ENCODE data around the gene APOA1. TPM values are rescaled to one million over a fixed set of nuclear protein-coding genes. Genes with fewer than 3 reads are reported as not detected.
"Not testable (repeated sequence)": the region's sequence is repeated elsewhere in the genome, so short reads cannot be mapped to it uniquely, and the experiment has no call there.

The APOA1 gene
- polyA plus RNA-seq, 4 donors = 53.5 to 128 (median 89.6) TPM

DNA sequence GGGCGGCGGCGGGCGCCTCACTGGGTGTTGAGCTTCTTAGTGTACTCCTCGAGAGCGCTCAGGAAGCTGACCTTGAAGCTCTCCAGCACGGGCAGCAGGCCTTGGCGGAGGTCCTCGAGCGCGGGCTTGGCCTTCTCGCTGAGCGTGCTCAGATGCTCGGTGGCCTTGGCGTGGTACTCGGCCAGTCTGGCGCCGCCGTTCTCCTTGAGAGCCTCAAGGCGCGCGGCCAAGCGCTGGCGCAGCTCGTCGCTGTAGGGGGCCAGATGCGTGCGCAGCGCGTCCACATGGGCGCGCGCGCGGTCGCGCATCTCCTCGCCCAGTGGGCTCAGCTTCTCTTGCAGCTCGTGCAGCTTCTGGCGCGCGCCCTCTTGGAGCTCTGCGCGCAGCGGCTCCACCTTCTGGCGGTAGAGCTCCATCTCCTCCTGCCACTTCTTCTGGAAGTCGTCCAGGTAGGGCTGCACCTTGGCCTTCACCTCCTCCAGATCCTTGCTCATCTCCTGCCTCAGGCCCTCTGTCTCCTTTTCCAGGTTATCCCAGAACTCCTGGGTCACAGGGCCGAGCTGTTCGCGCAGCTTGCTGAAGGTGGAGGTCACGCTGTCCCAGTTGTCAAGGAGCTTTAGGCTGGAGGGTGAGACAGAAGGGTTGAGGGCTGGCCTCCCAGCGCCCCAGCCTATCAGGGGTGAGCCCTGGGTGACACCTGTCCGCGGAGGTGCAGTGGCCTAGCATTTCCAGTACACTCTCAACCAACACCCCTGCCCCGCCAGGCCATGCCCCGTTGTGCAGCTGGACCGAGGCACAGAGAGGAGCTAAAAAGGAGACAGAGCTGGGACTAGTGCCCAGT, 1.4 kb downstream of the APOA1 start:
- DNase-seq (ENCODE audit: low read depth in 4 of 4, low spot score in 3 of 4) = peak; percentile 82 to 86 (median 86)

DNA sequence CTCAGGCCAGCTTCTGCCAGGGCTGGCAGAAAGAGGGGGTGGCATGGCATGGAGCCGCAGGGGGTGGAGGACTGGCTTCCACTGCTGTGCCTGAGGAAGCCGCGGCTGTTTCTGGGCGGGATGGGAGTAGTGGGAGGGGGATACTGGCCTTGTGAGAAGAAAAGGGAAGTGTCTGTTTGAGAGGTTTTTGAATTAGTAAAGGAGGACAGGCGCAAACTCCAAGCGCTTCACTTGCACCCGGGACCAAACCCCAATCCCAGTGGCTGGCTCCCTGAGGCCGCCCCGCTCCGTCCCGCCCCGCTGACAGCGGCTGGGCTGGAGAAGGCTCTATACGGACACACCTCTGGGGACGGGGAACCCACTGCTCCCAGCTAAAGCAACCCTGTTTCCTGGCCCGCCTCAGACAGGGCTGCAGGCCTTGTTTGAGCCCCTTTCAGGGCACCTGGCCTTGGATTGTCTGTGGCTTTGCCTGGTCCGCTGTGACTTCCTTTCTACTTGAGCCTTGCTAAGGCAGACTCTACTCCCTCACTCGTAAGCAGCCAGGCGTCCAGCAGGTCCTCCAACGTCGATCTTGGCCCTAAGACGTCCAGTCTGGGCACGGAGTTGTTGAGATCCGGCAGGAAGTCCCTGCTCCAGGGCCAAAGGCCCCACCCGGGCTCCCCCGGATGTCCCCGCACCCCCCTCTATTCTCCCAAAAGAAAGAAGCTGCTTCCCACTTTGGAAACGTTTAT, 2.2 kb downstream of the APOA1 start:
- DNase-seq (ENCODE audit: low read depth in 4 of 4, low spot score in 3 of 4) = no peak

DNA sequence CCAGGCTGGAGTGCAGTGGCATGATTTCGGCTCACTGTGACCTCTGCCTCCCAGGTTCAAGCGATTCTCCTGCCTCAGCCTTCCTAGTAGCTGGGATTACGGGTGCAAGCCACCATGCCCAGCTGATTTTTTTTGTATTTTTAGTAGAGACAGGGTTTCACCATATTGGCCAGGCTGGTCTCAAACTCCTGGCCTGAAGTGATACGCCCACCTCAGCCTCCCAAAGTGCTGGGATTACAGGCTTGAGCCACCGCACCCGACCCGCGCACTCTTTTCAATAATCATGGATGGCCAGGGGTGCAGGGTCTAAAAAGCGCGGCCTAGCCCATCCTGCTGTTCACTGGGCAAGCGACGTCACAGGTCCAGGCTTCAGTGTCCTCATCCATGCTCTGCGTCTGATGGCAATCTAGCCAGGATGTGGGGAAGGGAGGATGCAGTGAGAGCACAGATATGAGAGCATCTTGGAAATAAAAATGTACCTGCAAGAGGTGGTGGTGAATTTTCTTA, 2.8 kb downstream of the APOA1 start:
- DNase-seq (ENCODE audit: low read depth in 4 of 4, low spot score in 3 of 4) = not testable (repeated sequence)

DNA sequence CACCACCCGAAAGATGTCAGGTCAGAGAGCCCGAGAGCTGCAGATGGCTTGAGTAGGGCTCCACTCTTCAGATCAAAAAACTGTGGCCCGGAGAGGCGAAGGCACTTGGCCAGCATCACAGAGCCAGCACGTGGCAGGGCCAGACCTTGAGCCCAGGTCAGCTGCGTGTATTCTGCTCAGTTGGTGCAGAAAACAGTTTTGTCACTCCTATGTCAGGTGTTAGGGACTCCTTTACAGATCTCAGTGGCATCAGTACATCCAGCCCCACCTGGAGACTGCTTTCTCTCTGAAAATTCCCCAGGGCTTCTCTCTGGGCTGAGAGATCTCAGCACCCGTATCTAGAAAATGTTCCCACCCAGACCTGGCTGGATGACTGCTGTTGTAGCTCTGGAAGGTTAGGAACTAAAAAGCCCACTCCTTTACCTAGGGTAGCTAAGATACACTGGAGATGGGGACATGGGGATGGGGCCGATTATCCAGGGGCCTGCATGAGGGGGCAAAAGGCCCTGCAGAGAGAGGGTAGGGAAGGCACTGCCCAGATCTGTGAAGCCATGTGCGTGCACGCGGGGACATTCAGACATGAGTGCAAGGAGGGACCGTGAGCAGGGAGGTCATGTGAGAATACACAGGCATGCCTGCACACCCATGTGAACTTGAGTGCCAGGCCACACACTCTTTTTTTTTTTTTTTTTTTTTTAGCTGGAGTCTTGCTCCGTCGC, 3.4 kb downstream of the APOA1 start:
- DNase-seq (ENCODE audit: low read depth in 4 of 4, low spot score in 3 of 4) = no peak

DNA sequence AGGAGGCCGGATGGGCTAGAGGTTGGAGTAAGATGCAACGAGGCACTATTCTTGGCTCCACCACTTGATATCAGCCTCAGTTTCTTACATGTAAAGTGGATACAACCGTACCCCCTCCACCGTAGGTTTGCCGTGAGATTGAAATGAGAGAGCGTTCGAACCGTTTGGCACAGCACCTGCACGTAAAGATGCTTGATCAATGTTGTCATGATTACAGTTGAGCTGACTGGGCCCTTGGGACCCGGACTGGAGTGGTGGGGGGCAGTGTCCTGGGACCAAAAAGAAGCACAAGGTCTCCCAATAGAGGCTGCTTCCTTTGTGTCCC, 4.0 kb downstream of the APOA1 start:
- no peak for DNase-seq (ENCODE audit: low read depth in 4 of 4, low spot score in 3 of 4)

DNA sequence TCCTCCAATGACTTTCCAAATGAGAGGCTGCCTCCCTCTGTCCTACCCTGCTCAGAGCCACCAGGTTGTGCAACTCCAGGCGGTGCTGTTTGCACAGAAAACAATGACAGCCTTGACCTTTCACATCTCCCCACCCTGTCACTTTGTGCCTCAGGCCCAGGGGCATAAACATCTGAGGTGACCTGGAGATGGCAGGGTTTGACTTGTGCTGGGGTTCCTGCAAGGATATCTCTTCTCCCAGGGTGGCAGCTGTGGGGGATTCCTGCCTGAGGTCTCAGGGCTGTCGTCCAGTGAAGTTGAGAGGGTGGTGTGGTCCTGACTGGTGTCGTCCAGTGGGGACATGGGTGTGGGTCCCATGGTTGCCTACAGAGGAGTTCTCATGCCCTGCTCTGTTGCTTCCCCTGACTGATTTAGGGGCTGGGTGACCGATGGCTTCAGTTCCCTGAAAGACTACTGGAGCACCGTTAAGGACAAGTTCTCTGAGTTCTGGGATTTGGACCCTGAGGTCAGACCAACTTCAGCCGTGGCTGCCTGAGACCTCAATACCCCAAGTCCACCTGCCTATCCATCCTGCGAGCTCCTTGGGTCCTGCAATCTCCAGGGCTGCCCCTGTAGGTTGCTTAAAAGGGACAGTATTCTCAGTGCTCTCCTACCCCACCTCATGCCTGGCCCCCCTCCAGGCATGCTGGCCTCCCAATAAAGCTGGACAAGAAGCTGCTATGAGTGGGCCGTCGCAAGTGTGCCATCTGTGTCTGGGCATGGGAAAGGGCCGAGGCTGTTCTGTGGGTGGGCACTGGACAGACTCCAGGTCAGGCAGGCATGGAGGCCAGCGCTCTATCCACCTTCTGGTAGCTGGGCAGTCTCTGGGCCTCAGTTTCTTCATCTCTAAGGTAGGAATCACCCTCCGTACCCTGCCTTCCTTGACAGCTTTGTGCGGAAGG, 4.8 kb downstream of the APOA1 start:
- DNase-seq (ENCODE audit: low read depth in 4 of 4, low spot score in 3 of 4) = no peak

DNA sequence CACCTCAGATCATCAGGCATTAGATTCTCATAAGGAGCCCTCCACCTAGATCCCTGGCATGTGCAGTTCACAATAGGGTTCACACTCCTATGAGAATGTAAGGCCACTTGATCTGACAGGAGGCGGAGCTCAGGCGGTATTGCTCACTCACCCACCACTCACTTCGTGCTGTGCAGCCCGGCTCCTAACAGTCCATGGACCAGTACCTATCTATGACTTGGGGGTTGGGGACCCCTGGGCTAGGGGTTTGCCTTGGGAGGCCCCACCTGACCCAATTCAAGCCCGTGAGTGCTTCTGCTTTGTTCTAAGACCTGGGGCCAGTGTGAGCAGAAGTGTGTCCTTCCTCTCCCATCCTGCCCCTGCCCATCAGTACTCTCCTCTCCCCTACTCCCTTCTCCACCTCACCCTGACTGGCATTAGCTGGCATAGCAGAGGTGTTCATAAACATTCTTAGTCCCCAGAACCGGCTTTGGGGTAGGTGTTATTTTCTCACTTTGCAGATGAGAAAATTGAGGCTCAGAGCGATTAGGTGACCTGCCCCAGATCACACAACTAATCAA, 5.6 kb downstream of the APOA1 start:
- DNase-seq (ENCODE audit: low read depth in 4 of 4, low spot score in 3 of 4) = no peak

DNA sequence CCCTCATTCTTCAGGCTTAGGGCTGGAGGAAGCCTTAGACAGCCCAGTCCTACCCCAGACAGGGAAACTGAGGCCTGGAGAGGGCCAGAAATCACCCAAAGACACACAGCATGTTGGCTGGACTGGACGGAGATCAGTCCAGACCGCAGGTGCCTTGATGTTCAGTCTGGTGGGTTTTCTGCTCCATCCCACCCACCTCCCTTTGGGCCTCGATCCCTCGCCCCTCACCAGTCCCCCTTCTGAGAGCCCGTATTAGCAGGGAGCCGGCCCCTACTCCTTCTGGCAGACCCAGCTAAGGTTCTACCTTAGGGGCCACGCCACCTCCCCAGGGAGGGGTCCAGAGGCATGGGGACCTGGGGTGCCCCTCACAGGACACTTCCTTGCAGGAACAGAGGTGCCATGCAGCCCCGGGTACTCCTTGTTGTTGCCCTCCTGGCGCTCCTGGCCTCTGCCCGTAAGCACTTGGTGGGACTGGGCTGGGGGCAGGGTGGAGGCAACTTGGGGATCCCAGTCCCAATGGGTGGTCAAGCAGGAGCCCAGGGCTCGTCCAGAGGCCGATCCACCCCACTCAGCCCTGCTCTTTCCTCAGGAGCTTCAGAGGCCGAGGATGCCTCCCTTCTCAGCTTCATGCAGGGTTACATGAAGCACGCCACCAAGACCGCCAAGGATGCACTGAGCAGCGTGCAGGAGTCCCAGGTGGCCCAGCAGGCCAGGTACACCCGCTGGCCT, 7.1 kb downstream of the APOA1 start:
- no peak for DNase-seq (ENCODE audit: low read depth in 4 of 4, low spot score in 3 of 4)

DNA sequence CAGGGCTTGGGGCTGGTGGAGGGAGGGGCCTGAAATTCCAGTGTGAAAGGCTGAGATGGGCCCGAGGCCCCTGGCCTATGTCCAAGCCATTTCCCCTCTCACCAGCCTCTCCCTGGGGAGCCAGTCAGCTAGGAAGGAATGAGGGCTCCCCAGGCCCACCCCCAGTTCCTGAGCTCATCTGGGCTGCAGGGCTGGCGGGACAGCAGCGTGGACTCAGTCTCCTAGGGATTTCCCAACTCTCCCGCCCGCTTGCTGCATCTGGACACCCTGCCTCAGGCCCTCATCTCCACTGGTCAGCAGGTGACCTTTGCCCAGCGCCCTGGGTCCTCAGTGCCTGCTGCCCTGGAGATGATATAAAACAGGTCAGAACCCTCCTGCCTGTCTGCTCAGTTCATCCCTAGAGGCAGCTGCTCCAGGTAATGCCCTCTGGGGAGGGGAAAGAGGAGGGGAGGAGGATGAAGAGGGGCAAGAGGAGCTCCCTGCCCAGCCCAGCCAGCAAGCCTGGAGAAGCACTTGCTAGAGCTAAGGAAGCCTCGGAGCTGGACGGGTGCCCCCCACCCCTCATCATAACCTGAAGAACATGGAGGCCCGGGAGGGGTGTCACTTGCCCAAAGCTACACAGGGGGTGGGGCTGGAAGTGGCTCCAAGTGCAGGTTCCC, 7.8 kb downstream of the APOA1 start, which contains the start of gene APOC3:
Gene APOC3, plus strand, starts transcription at position 383 of the 659 bp plus-strand sequence. CDS start 676 bp downstream, outside the sequence.
- no peak for DNase-seq (ENCODE audit: low read depth in 4 of 4, low spot score in 3 of 4)

DNA sequence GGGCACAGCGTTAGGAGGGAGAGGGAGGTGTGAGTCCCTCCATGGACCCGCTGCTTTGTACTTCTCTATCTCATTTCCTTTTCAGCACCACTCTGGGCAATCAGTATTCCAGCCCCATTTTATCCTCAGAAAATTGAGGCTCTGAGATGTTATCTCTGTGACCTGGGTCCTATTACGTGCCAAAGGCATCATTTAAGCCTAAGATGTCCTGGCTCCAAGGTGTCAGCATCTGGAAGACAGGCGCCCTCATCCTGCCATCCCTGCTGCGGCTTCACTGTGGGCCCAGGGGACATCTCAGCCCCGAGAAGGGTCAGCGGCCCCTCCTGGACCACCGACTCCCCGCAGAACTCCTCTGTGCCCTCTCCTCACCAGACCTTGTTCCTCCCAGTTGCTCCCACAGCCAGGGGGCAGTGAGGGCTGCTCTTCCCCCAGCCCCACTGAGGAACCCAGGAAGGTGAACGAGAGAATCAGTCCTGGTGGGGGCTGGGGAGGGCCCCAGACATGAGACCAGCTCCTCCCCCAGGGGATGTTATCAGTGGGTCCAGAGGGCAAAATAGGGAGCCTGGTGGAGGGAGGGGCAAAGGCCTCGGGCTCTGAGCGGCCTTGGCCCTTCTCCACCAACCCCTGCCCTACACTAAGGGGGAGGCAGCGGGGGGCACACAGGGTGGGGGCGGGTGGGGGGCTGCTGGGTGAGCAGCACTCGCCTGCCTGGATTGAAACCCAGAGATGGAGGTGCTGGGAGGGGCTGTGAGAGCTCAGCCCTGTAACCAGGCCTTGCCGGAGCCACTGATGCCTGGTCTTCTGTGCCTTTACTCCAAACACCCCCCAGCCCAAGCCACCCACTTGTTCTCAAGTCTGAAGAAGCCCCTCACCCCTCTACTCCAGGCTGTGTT, 8.5 kb downstream of the APOA1 start:
- no peak for DNase-seq (ENCODE audit: low read depth in 4 of 4, low spot score in 3 of 4)

DNA sequence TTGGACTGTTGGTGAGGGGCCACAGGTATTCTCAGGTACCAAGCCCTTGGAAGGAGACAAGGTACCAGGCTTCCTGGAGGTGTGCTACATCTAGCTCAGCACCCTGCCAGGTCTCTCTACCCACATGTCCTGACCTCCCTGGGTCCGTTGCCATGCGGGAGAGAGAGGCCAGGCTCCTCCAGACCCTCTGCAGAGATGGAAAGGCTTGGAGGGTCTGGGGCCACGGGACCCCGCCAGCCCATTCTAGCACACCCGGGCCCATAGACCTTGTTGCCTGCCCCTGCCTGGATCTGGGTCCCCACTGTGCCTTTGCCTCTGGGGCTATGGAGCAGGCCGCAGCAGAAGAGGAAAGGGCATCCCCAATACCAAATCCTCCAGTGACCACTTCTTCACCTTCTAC, 10.0 kb downstream of the APOA1 start:
- no peak for DNase-seq (ENCODE audit: low read depth in 4 of 4, low spot score in 3 of 4)

DNA sequence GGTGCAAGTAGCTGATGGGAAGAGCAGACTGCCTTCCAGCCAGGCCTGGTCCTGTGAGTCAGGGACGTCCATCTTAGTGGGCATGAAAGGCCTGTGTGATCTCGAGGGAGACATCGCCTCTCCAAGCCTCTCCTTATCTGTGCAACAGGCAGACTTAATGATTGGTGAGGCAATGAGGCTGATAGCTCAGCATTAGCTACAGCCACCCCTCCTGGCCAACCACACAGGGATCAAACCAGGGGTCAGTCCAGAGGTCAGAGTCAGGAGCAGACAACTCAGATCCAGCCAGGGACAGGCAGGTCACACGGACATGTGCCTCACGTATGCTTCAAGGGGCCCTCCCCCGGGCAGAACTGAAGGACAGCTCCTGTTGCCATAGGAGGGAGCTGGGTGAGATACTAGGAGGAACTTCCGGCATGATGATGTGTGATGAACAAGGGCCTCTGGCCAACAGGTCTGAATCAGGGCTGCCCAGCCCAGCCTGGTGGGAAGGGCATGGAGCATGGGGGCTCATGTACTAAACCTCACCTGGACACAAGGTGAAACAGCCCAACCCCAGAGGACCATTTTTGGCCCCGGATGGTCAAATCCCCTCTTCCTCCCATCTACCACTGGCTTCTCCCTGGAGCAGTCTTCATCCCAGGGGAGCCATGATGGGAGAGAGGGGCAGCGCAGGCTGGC, 10.5 kb downstream of the APOA1 start:
- DNase-seq (ENCODE audit: low read depth in 4 of 4, low spot score in 3 of 4) = no peak

DNA sequence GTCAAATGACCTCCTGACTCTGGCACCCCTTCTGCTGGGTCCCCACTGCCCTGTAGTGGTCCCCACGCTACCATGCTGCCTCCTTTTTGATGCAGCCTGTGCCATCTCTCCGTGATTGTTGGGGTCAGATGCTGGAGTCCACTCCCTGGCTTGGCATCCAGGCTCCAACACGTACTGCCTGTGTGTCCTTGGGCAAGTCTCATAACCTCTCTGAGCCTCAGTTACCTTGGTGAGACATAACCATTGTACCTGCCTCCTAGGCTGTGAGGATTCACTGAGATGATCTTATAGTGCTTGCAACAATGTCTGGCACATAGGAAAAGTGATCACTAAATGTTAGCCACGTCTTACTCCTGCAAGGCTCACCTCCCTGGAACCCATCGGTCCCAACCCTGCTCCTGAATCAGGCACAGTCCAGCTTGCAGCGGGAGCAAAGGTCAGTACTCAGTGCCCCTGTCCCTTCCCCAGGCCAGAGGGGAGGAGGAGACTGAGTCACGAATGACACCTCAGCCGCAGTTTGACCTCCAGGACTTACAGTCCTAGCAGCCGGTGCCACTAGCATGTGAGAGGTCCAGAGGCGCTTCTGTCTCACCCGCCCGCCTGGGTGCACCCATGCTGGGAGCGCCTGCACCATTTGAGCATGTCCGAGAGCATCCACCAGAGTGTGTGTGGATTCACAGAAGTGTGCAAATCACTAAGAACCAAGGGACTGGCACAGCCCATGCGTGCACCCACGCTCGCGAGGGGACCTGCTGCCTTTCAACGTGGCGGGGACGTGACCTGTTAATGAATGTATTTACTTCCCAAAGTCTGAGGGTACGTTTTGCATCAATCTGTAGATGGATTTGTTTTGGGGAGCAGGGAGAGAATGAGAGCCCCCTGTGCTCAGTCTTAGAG, 11.3 kb downstream of the APOA1 start:
- no peak for DNase-seq (ENCODE audit: low read depth in 4 of 4, low spot score in 3 of 4)

DNA sequence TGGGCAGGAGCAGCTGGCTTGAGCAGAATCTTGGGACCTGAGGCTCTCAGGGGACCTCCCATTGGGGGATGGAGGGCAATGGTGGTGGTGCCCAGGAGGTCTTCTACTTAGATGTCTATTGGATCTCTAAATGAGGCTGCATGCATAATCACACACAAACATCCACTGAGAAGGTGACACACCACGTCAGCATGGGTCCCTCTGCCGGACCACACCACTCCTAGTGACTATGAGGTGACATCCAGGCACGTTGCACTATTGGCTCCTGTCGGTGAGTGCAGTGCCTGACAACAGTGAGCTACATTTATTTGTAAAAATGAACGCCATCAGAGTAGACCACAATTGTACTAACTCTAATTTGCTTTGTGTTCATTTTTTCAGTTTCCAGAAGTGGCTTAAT, 12.0 kb downstream of the APOA1 start:
- no peak for DNase-seq (ENCODE audit: low read depth in 4 of 4, low spot score in 3 of 4)

DNA sequence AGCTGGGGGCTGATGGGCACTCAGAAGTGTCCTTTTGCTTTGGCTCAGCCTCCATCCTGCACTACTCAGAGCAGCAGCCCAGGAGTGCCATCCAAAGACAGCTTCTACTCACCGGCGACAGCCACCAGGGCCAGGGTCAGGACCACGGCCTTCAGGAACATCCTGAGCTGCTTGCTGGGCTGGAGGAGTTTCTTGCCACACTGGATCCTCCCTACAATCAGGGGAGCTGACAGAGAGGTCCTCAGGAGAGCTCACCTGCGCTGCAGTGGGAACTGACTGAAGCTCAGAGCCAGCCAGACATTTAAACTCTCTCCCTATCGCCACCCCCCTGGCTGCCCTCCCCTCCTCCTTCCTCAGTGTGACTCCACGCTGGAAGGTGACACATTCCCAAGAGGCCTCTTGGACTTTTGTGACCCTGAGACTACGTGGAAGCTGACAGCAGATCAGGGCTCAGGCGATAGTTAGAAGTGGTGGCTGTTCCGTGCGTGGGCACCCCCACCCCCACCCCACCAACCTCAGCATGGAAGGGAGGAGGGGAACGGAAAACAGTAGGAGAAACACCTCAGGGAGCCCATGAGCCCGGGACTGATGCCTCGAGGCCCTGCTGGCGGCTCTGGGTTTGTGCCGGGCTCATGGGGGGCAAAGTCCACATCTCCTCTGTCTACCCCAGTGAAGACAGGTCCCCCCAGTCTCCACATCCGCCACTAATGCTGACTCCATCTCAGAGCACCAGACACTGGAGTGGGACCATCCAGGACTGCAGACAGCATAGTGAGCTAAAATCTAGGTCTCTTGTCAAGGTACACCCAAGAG, 14.2 kb downstream of the APOA1 start, which contains the start of gene APOA4:
Gene APOA4, minus strand, starts transcription at position 274 of the 813 bp plus-strand sequence. Its CDS starts 113 bp downstream, at position 161.
- DNase-seq (ENCODE audit: low read depth in 4 of 4, low spot score in 3 of 4) = no peak

Data from left renal pelvis (tissue), 4 donors.